ENCODE data around the gene FBXO22.

Gene FBXO22

GRCh38 chr15:75864213-75865059, 39.2 kb upstream of the FBXO22 start (continued):
- TF ChIP-seq ZSCAN4 (tag by site-specific recombination; IDR thresholded peaks at IDR 0.05) (no peak), ZNF239 (tag by site-specific recombination; IDR thresholded peaks at IDR 0.05) (no peak), ZBTB8A (tag by site-specific recombination; IDR thresholded peaks at IDR 0.05) (no peak), ZNF654 (tag by site-specific recombination; IDR thresholded peaks at IDR 0.05; ENCODE audit: low read depth) (no peak), ZNF548 (tag by site-specific recombination; IDR thresholded peaks at IDR 0.05) (no peak), ZNF692 (tag by site-specific recombination; IDR thresholded peaks at IDR 0.05) (0 out of 2 replicates have a peak, but pooled peaks have one; percentile 19), INSM2 (tag by site-specific recombination; IDR thresholded peaks at IDR 0.05) (no peak), ZNF621 (tag by site-specific recombination; IDR thresholded peaks at IDR 0.05) (no peak), ZNF830 (tag by site-specific recombination; IDR thresholded peaks at IDR 0.05; ENCODE audit: low read depth) (no peak), GFI1B (tag by site-specific recombination; IDR thresholded peaks at IDR 0.05) (no peak), BCL11A (tag by site-specific recombination; IDR thresholded peaks at IDR 0.05; ENCODE audit: low read depth) (no peak), ZEB2 (tag by site-specific recombination; IDR thresholded peaks at IDR 0.05) (0 out of 2 replicates have a peak, but pooled peaks have one; percentile 18), ZXDB (tag by site-specific recombination; IDR thresholded peaks at IDR 0.05) (no peak), ZSCAN30 (tag by site-specific recombination; IDR thresholded peaks at IDR 0.05) (no peak), ZNF366 (tag by site-specific recombination; conservative IDR thresholded peaks at IDR 0.05) (0 out of 2 replicates have a peak, but pooled peaks have one; percentile 19), SCRT1 (tag by site-specific recombination; IDR thresholded peaks at IDR 0.05; ENCODE audit: borderline replicate concordance) (no peak), KLF8 (tag by site-specific recombination; IDR thresholded peaks at IDR 0.05) (no peak), OVOL3 (tag by site-specific recombination; IDR thresholded peaks at IDR 0.05) (no peak), ZNF138 (tag by site-specific recombination; IDR thresholded peaks at IDR 0.05; ENCODE audit: borderline replicate concordance) (no peak), HOXA7 (CRISPR knock-in tag; IDR thresholded peaks at IDR 0.05; ENCODE audit: borderline replicate concordance) (no peak), ZNF707 (tag by site-specific recombination; IDR thresholded peaks at IDR 0.05) (no peak), TRIM28 (IDR thresholded peaks at IDR 0.05; ENCODE audit: borderline replicate concordance, low read length) (no peak), ZNF2 (tag by site-specific recombination; IDR thresholded peaks at IDR 0.05) (no peak), GLIS2 (tag by site-specific recombination; IDR thresholded peaks at IDR 0.05) (no peak), ZNF76 (tag by site-specific recombination; IDR thresholded peaks at IDR 0.05; ENCODE audit: borderline replicate concordance, low read depth) (no peak), ZNF362 (tag by site-specific recombination; IDR thresholded peaks at IDR 0.05) (no peak), ZBTB26 (tag by site-specific recombination; optimal IDR thresholded peaks at IDR 0.05) (no peak), ZNF580 (tag by site-specific recombination; IDR thresholded peaks at IDR 0.05) (no peak), ZBTB7A (tag by site-specific recombination; IDR thresholded peaks at IDR 0.05; ENCODE audit: low read depth) (no peak), ZNF146 (tag by site-specific recombination; IDR thresholded peaks at IDR 0.05) (no peak), PRDM6 (tag by site-specific recombination; IDR thresholded peaks at IDR 0.05) (peak; percentile 79)

Data from HEK293 (cell line).